Gastrocnemius medialis (tissue), 4 donors: ENCODE data around the gene DCTN2.

Source experiments
- CTCF ChIP-seq, 5 experiments: fragments of 450-650 bp in 3 of 5; fragments of 200-600 bp in 2 of 5; sonication (generic) in 2 of 5; IDR thresholded peaks in 4 of 5; conservative IDR thresholded peaks in 1 of 5; 1 replicate in 4 of 5; 2 replicates in 1 of 5; pipeline ENCODE4 v1.5.1; 2016 to 2019; ENCODE audit warnings: antibody characterized with exemption in 5 of 5, mild to moderate bottlenecking in 3 of 5, moderate library complexity in 3 of 5
- POLR2A ChIP-seq, 2 donors: fragments of 450-650 bp; IDR thresholded peaks; one replicate each; pipeline ENCODE4 v1.6.1; 2017; ENCODE audit warnings: antibody characterized with exemption in 2 of 2, mild to moderate bottlenecking in 2 of 2, moderate library complexity in 2 of 2

GRCh38 chr12:57511588-57512325 lies 35.2 kb downstream of the DCTN2 start:
- TF ChIP-seq CTCF (IDR thresholded peaks at IDR 0.05 in 4 of 5, conservative IDR thresholded peaks at IDR 0.05 in 1 of 5) (no peak), POLR2A (IDR thresholded peaks at IDR 0.05) (no peak)
